Cerebellar cortex (tissue), 1 donor: ENCODE measurements around the gene VSTM2B.

Source experiments
- DNase-seq: peaks from one replicate; pipeline ENCODE4 v3.0.0-alpha.2; 2015; ENCODE audit warnings: low spot score

Gene VSTM2B

DNA sequence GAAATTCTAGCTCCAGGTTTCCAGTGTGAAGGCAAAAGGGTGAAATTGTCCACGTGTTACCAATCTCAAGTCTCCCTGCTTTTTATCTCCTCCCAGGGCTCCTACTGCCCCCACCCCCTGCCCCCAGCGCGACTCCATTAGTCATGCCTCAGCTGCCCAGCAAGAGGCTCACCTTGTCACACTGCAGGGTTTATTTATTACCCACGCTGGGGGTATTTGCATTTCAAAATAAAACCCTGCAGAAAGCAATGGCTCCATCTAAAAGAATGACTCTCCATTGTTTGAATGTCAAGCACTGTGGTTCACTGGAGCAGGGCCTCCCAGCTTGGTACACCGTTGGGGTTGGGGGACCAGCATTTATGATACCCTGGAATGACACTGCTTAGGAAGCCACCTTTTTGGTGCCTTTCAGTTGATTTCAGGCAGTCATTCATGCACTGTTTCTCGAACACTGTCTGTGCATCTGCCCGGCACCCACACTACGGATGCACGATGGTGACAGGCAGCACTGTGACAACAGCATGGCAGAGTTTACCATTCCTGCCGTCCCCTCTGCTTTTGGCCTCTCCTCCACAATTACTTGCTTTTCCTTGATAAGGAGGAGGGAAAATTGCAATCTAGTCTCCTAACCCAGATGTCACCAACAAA is 70.4 kb downstream of the VSTM2B start:
- no peak for DNase-seq

DNA sequence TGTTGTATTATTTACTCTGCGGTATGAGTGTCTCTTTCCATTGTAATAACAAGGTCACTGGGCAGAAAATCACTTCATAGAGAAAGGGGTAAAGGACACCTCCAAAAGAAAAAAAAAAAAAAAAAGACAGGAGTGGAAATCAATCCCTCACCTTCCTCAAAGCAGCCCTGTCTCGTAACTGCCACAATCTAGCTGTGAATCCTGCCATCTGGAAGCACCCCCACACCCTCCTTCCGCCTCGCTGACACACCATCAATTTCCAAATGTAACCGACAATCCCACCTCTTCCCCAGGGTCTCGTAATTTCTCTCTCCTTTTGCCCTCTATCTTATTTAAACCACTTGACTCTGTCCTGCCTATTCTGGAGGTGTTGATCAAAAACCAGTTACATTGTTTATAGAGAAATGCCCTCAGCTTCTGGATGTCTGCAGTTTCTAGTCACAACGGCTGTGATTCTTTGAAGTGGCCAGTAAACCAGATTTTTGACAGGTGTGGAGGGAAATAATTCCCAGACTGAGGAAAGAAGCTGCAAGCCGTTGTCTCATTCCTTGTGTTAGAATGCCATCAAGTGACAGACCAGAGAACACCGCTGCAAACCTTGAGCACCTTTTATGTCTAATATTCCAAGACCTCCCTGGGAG is 71.2 kb downstream of the VSTM2B start:
- DNase-seq, result peak; percentile 82

DNA sequence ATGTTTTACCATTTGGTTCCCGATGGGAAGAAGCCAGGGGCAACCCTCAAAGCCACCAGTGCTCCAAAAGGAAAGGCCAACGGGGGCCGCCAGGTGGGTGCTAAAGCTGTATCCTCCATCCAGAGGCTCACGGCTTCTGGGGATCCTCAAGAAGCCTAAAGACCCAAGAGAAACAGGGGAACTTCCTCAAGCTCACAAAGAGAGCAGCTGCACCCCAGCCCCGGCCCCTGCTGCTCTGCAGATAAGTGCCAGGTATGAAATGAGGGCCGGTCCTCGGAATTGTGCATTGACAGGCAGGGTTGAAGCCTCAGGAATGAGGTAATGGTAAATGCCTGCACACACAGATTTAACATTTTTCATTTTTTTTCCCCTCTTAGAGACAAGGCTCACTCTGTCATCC is 72.2 kb downstream of the VSTM2B start:
- no peak for DNase-seq

DNA sequence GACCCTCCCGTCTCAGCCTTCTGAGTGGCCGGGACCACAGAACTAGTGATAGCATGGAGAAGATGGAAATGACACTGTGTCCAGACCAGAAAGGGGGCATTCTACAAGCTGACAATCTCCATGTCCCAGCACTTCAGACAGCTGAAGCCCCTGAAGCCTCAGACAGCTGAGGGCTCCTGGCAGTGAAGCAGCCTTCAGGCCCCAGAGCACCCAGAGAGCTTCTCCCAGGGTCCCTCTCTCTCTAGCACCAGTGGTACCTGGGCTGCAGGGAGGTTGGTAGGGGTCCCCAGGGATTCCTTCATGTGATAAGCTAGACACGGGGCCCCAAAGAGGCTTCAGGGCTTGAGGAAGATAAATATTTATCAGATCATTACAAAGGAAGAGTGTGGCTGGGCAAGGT is 72.7 kb downstream of the VSTM2B start:
- no peak for DNase-seq

DNA sequence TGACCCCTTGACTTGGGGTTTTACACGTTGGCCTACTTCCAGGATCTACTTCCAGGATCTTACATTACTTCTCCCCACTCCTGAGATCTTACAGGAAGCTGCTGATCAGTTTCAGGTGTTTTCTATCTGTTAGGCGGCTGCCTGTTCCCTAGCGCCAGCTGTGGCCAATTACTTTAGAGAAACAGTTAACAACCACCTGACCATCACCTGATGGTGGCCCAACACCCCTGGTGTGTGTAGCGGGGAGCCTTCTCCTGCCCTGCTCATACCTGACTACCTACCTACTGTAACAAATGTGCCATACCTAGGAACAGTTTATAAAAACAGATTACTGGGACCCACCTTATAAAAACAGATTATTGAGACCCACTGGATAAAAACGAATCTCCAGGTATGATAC is 77.5 kb downstream of the VSTM2B start:
- no peak for DNase-seq

- peak; percentile 96 for DNase-seq
Measured at GRCh38 chr19:29605653-29606419, 80.0 kb downstream of the VSTM2B start, which contains the start of gene POP4. POP4 (plus strand) TSS chr19:29606283; CDS start chr19:29606319, 36 bp downstream.

- DNase-seq, result no peak
Measured at GRCh38 chr19:29606420-29606747, 80.6 kb downstream of the VSTM2B start.

GRCh38 chr19:29609636-29610035 is 83.8 kb downstream of the VSTM2B start:
- DNase-seq, result no peak

DNA sequence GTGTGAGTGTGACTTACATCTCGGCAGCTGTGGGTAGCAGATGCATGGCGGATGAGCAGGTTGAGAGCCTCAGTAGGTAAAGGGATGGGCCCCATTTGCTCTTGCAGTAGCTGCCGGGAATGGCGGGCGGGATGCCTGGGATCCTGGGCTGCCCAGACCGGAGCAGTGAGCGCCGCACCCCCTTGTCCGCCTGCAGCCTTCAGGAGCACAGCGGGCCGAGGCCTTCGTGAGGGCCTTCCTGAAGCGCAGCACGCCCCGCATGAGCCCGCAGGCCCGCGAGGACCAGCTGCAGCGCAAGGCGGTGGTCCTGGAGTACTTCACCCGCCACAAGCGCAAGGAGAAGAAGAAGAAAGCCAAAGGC is 84.4 kb downstream of the VSTM2B start:
- no peak for DNase-seq

DNA sequence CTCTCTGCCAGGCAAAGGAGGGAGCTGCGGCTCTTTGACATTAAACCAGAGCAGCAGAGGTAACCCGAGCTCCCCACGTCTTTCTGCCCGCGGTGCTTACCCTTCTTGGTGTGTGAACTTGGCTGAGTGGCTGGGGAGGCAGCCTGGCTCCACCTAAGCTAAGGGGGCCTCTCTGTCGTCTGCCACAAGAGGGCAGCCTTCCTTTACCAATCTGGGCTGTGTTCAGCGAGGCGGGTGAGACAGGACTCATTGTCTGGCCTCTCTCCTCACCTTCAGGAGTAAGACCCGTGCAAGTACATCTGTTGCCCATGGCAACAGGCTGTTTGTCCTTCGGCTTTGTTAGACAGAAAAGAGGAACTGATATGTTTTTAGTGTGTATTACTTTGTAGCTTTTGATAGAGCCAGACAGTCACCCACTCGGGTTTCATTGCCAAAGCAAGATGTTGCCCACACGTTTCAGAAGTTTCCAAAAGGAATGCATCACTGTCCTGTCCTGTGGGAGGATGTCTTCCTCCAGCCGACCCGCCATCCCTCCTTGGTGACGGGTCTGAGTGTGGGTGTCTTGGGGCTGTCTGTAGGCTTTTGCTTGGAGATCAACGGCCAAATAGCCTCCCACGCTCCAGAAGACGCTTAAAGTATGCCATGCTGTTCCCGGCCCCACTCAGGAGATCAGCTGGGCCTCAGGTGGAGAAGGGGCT is 84.9 kb downstream of the VSTM2B start:
- peak; percentile 86 for DNase-seq

- no peak for DNase-seq
Measured at GRCh38 chr19:29612121-29612520, 86.3 kb downstream of the VSTM2B start.

- no peak for DNase-seq
Measured at GRCh38 chr19:29612801-29613595, 87.2 kb downstream of the VSTM2B start.

- DNase-seq, result no peak
Measured at GRCh38 chr19:29614046-29614445, 88.3 kb downstream of the VSTM2B start.
